NCI-H345 treated with DMSO at 0.1 percent for 48 hours (cell line): Measurements from ENCODE around the gene PLEKHM3.

Experiments used
- DNase-seq: peaks from one replicate; lab custom pipeline; 2025; ENCODE audit not compliant: unreplicated experiment; lab: John Stamatoyannopoulos, UW

The PLEKHM3 gene

GRCh38 chr2:208025037-208025813 is at the start of gene PLEKHM3:
PLEKHM3 (minus strand) TSS chr2:208025527; CDS start chr2:208001639, 23,888 bp downstream.
- DNase-seq = peak; percentile 71

- DNase-seq = no peak
Measured at GRCh38 chr2:208074610-208075356, 49.5 kb upstream of the PLEKHM3 start.

GRCh38 chr2:208072250-208072892 is 47.0 kb upstream of the PLEKHM3 start:
- DNase-seq = peak; percentile 55

GRCh38 chr2:208069186-208069585 is 43.9 kb upstream of the PLEKHM3 start:
- DNase-seq = no peak

GRCh38 chr2:208066016-208066415 is 40.7 kb upstream of the PLEKHM3 start:
- DNase-seq = no peak

GRCh38 chr2:208065476-208065875 is 40.1 kb upstream of the PLEKHM3 start:
- DNase-seq = no peak

GRCh38 chr2:208064220-208064961 is 39.1 kb upstream of the PLEKHM3 start:
- no peak for DNase-seq

GRCh38 chr2:208062961-208063360 is 37.6 kb upstream of the PLEKHM3 start:
- DNase-seq = no peak

- DNase-seq = no peak
Measured at GRCh38 chr2:208062113-208062512, 36.8 kb upstream of the PLEKHM3 start.

- DNase-seq = no peak
Measured at GRCh38 chr2:208057108-208057507, 31.8 kb upstream of the PLEKHM3 start.

- no peak for DNase-seq
Measured at GRCh38 chr2:208049441-208049840, 24.1 kb upstream of the PLEKHM3 start.

GRCh38 chr2:208049006-208049405 is 23.7 kb upstream of the PLEKHM3 start:
- DNase-seq = no peak

GRCh38 chr2:208047840-208048239 is 22.5 kb upstream of the PLEKHM3 start:
- no peak for DNase-seq

- DNase-seq = no peak
Measured at GRCh38 chr2:208046686-208047085, 21.4 kb upstream of the PLEKHM3 start.

- no peak for DNase-seq
Measured at GRCh38 chr2:208042450-208042849, 17.1 kb upstream of the PLEKHM3 start.

- no peak for DNase-seq
Measured at GRCh38 chr2:208042041-208042440, 16.7 kb upstream of the PLEKHM3 start.

GRCh38 chr2:208040199-208041171 is 15.2 kb upstream of the PLEKHM3 start:
- no peak for DNase-seq

- no peak for DNase-seq
Measured at GRCh38 chr2:208039376-208040110, 14.2 kb upstream of the PLEKHM3 start.
